OCI-LY1 (cell line): ENCODE data around the gene GDE1.

Source experiments
- H2AFZ ChIP-seq: fragments of 200-600 bp; sonication (generic), shearing (Covaris generic); 2 replicates; pipeline ENCODE4 v1.6.0; 2014; ENCODE audit warnings: antibody characterized with exemption, mild to moderate bottlenecking, low read length
- H3F3A ChIP-seq: fragments of 200-600 bp; sonication (generic), shearing (Covaris generic); 2 replicates; pipeline ENCODE4 v1.6.0; 2014; ENCODE audit warnings: mild to moderate bottlenecking, antibody characterized with exemption, low read length, moderate library complexity; ENCODE audit not compliant: insufficient read depth
- H3K27ac ChIP-seq: fragments of 200-600 bp; sonication (generic); 2 replicates; pipeline ENCODE4 v1.5.1; 2014; ENCODE audit warnings: low read length, mixed run types, mild to moderate bottlenecking, low read depth; ENCODE audit not compliant: poor library complexity, severe bottlenecking
- H3K27me3 ChIP-seq: fragments of 200-600 bp; sonication (generic); 2 replicates; pipeline ENCODE4 v1.6.0; 2014; ENCODE audit warnings: antibody characterized with exemption, mild to moderate bottlenecking, low read length, moderate library complexity; ENCODE audit not compliant: insufficient read depth
- H3K36me3 ChIP-seq: fragments of 200-600 bp; sonication (generic); 2 replicates; pipeline ENCODE4 v1.6.1; 2014; ENCODE audit warnings: mild to moderate bottlenecking, antibody characterized with exemption, low read length, moderate library complexity, mixed read lengths; ENCODE audit not compliant: insufficient read depth
- H3K4me1 ChIP-seq: fragments of 200-600 bp; sonication (generic); 2 replicates; pipeline ENCODE4 v1.5.1; 2014; ENCODE audit warnings: mild to moderate bottlenecking, low read length, moderate library complexity; ENCODE audit not compliant: insufficient read depth, severe bottlenecking
- H3K4me2 ChIP-seq: fragments of 200-600 bp; sonication (generic), shearing (Covaris generic); 2 replicates; pipeline ENCODE4 v1.6.1; 2014; ENCODE audit warnings: low read length
- H3K4me3 ChIP-seq: fragments of 200-600 bp; sonication (generic); 2 replicates; pipeline ENCODE4 v1.5.1; 2014; ENCODE audit warnings: low read length, low read depth, mild to moderate bottlenecking, mixed read lengths; ENCODE audit not compliant: poor library complexity, severe bottlenecking
- H3K79me2 ChIP-seq: fragments of 200-600 bp; shearing (Covaris generic); 2 replicates; pipeline ENCODE4 v1.6.1; 2016; ENCODE audit warnings: mixed run types, low read length, mixed read lengths; ENCODE audit not compliant: insufficient read depth
- H3K9ac ChIP-seq: fragments of 200-600 bp; sonication (generic), shearing (Covaris generic); 2 replicates; pipeline ENCODE4 v1.6.1; 2014; ENCODE audit warnings: mild to moderate bottlenecking, low read length, mixed read lengths
- H3K9me2 ChIP-seq: fragments of 200-600 bp; sonication (generic), shearing (Covaris generic); 2 replicates; pipeline ENCODE4 v1.6.1; 2014; ENCODE audit warnings: low read depth, mild to moderate bottlenecking, low read length, mixed read lengths
- H3K9me3 ChIP-seq: fragments of 200-600 bp; shearing (Covaris generic); 2 replicates; pipeline ENCODE4 v1.6.1; 2014; ENCODE audit warnings: low read length, mixed read lengths
- H4K20me1 ChIP-seq: fragments of 200-600 bp; sonication (generic), shearing (Covaris generic); 2 replicates; pipeline ENCODE4 v1.6.0; 2016; ENCODE audit warnings: mild to moderate bottlenecking, low read length; ENCODE audit not compliant: insufficient read depth
- EZH2 ChIP-seq: fragments of 200-600 bp; sonication (generic), shearing (Covaris generic); IDR thresholded peaks from 2 replicates; pipeline ENCODE4 v1.8.0; 2017; ENCODE audit warnings: borderline replicate concordance, mixed run types, mild to moderate bottlenecking, antibody characterized with exemption, low read length, moderate library complexity, mixed read lengths
- TF ChIP-seq, protein P1 (sequence below): fragments of 200-600 bp; sonication (generic), shearing (Covaris generic); IDR thresholded peaks from 2 replicates; pipeline ENCODE4 v1.5.1; 2017; ENCODE audit warnings: mild to moderate bottlenecking, antibody characterized with exemption, low read length, moderate library complexity, mixed read lengths

The GDE1 gene

DNA sequence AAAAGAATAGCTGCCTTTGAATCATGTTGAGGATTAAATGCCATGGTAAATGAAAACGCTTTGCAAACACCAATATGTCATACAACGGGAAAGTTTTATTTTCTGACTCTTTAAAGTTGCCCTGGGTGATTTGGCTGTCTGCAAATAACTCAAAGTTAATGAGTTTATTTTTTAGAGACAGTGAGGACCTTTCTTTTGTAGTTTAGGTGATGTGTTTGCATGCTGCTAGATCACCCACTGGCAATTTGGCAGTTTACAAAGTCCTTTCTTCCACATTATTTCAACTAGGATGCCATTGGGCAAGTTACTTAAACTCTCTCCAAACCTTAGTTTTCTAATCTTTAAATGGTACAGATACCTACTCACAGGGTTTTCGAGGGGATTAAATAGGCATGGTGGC, 37.8 kb downstream of the GDE1 start:
- TF ChIP-seq, protein P1, sequence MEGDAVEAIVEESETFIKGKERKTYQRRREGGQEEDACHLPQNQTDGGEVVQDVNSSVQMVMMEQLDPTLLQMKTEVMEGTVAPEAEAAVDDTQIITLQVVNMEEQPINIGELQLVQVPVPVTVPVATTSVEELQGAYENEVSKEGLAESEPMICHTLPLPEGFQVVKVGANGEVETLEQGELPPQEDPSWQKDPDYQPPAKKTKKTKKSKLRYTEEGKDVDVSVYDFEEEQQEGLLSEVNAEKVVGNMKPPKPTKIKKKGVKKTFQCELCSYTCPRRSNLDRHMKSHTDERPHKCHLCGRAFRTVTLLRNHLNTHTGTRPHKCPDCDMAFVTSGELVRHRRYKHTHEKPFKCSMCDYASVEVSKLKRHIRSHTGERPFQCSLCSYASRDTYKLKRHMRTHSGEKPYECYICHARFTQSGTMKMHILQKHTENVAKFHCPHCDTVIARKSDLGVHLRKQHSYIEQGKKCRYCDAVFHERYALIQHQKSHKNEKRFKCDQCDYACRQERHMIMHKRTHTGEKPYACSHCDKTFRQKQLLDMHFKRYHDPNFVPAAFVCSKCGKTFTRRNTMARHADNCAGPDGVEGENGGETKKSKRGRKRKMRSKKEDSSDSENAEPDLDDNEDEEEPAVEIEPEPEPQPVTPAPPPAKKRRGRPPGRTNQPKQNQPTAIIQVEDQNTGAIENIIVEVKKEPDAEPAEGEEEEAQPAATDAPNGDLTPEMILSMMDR, result no peak
- no peak for TF ChIP-seq EZH2
- H3K27ac ChIP-seq, result no peak overlapping the region
- no peak overlapping the region for H3K4me3 ChIP-seq
- no peaks in the 10 kb centered on the region for H3K79me2 ChIP-seq
- H3K9ac ChIP-seq, result no peak overlapping the region
- H3K4me1 ChIP-seq, result no peaks in the 10 kb centered on the region
- H4K20me1 ChIP-seq, result no peaks in the 10 kb centered on the region
- no peaks in the 10 kb centered on the region for H3F3A ChIP-seq
- H3K9me3 ChIP-seq, result no peaks in the 10 kb centered on the region
- H3K9me2 ChIP-seq, result no peaks in the 10 kb centered on the region
- H2AFZ ChIP-seq, result no peak overlapping the region
- no peaks in the 10 kb centered on the region for H3K36me3 ChIP-seq
- H3K27me3 ChIP-seq, result no peaks in the 10 kb centered on the region
- no peak overlapping the region for H3K4me2 ChIP-seq

DNA sequence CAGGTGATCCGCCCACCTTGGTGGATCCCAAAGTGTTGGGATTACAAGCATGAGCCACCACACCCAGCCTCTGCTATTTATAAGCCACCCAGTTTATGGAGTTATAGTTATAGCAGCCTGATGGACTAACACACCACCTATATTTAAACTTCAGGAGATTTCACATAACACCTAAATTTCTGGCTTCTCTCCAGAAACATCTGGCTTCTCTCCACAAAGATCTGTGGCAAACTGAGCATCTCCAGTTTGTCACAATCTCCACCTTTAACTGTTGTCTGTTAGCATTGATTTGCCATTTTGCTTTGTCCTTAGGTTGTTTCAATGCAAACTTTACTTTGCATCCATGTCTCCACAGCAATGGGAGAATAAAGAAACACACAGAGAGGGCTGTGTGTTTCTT, 39.6 kb downstream of the GDE1 start:
- no peaks in the 10 kb centered on the region for H4K20me1 ChIP-seq
- H3K9ac ChIP-seq, result no peak overlapping the region
- H3K4me3 ChIP-seq, result no peak overlapping the region
- H3K27me3 ChIP-seq, result no peaks in the 10 kb centered on the region
- H3K9me3 ChIP-seq, result no peaks in the 10 kb centered on the region
- TF ChIP-seq, protein P1, result no peak
- TF ChIP-seq EZH2, result no peak
- H3K79me2 ChIP-seq, result no peaks in the 10 kb centered on the region
- H3K9me2 ChIP-seq, result no peaks in the 10 kb centered on the region
- H3K4me1 ChIP-seq, result no peaks in the 10 kb centered on the region
- no peak overlapping the region for H3K27ac ChIP-seq
- no peak overlapping the region for H2AFZ ChIP-seq
- no peaks in the 10 kb centered on the region for H3F3A ChIP-seq
- H3K4me2 ChIP-seq, result no peak overlapping the region
- no peaks in the 10 kb centered on the region for H3K36me3 ChIP-seq

DNA sequence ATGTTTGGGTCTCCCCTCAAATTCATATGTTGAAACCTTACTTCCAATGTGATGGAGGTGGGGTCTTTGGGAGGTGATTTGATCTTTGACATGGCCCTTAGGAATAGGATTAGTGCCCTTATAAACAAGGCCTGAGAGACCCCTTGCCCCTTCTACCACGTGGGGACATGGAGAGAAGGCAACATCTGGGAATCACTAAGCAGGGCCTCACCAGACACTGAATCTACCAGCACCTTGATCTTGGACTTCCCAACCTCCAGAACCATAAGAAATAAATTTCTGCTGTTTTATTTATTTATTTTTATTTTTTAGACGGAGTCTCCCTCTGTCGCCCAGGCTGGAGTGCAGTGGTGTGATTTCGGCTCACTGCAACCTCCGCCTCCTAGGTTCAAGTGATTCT, 40.1 kb downstream of the GDE1 start:
- Histone ChIP-seq H3K36me3 (no peaks in the 10 kb centered on the region), H4K20me1 (no peaks in the 10 kb centered on the region), H3K27me3 (no peaks in the 10 kb centered on the region), H3K4me2 (no peak overlapping the region), H3K9ac (no peak overlapping the region), H2AFZ (no peak overlapping the region), H3K27ac (no peak overlapping the region), H3K9me2 (no peaks in the 10 kb centered on the region), H3K4me1 (no peaks in the 10 kb centered on the region), H3F3A (no peaks in the 10 kb centered on the region), H3K79me2 (no peaks in the 10 kb centered on the region), H3K4me3 (no peak overlapping the region), H3K9me3 (no peaks in the 10 kb centered on the region)
- TF ChIP-seq EZH2, result no peak
- TF ChIP-seq, protein P1, result no peak
